Endodermal cell (in vitro differentiated cells): ENCODE results near the gene ZNF425. TPM values are rescaled to one million over a fixed set of nuclear protein-coding genes. Genes with fewer than 3 reads are reported as not detected.
A peak's percentile ranks its signal among the peaks of the same experiment; 100 is the strongest.

Experiments used
- DNase-seq: peaks from one replicate; pipeline ENCODE4 v3.0.0-alpha.2; 2017
- H3K27ac ChIP-seq: 2 replicates; pipeline ENCODE4 v1.5.1; 2013; ENCODE audit warnings: mild to moderate bottlenecking, low read depth, low read length, moderate library complexity
- H3K27me3 ChIP-seq: 2 replicates; pipeline ENCODE4 v1.6.1; 2013; ENCODE audit warnings: mild to moderate bottlenecking, low read length, moderate library complexity; ENCODE audit not compliant: insufficient read depth, control insufficient read depth, poor library complexity, severe bottlenecking
- H3K36me3 ChIP-seq: 2 replicates; pipeline ENCODE4 v1.7.0; 2013; ENCODE audit warnings: mild to moderate bottlenecking, low read length, moderate library complexity; ENCODE audit not compliant: control insufficient read depth, insufficient read depth
- H3K4me1 ChIP-seq: one replicate; pipeline ENCODE4 v1.7.0; 2013; ENCODE audit warnings: low read length; ENCODE audit not compliant: control insufficient read depth, insufficient read depth
- H3K4me3 ChIP-seq: 2 replicates; pipeline ENCODE4 v1.5.1; 2013; ENCODE audit warnings: mild to moderate bottlenecking, low read length, moderate library complexity
- H3K9ac ChIP-seq: 2 replicates; pipeline ENCODE4 v1.6.1; 2013; ENCODE audit warnings: mild to moderate bottlenecking, low read length, moderate library complexity; ENCODE audit not compliant: poor library complexity, severe bottlenecking; ENCODE audit errors: extremely low read depth
- H3K9me3 ChIP-seq: 2 replicates; pipeline ENCODE4 v1.6.1; 2013; ENCODE audit warnings: mild to moderate bottlenecking, low read length, moderate library complexity; ENCODE audit not compliant: control insufficient read depth
- H3K27ac Mint-ChIP-seq: 2 replicates; pipeline ENCODE4 v1.8.0; 2020; ENCODE audit warnings: mixed read lengths
- H3K27me3 Mint-ChIP-seq: 2 replicates; pipeline ENCODE4 v1.8.0; 2021; ENCODE audit warnings: mild to moderate bottlenecking, mixed read lengths; ENCODE audit not compliant: insufficient read depth
- H3K36me3 Mint-ChIP-seq: 2 replicates; pipeline ENCODE4 v1.8.0; 2020; ENCODE audit warnings: low read depth, mixed read lengths
- H3K4me1 Mint-ChIP-seq: 2 replicates; pipeline ENCODE4 v1.8.0; 2020; ENCODE audit warnings: mixed read lengths
- H3K4me3 Mint-ChIP-seq: 2 replicates; pipeline ENCODE4 v1.8.0; 2020; ENCODE audit warnings: mild to moderate bottlenecking, moderate library complexity, mixed read lengths
- H3K9me3 Mint-ChIP-seq: 2 replicates; pipeline ENCODE4 v1.8.0; 2020; ENCODE audit warnings: mild to moderate bottlenecking, mixed read lengths
- WGBS, 2 experiments: methylation state at CpG; one replicate each; pipeline versions ENCODE4 v1.1.5 to v1.1.7; 2013; ENCODE audit warnings: missing lambda C conversion rate in 2 of 2, mixed read lengths in 1 of 2; ENCODE audit not compliant: insufficient coverage in 1 of 2, insufficient read length in 1 of 2; 5-methylcytosine and 5-hydroxymethylcytosine counted together
- total RNA-seq, 2 donors: library from RNA; stranded (reverse); fragmentation: NEBNext Ultra II Directional in 1 of 2; extraction: Animal tissue kit (Norgen Biotek cat#: 25700) in 1 of 2; gene quantifications; 2 replicates in 1 of 2; 3 replicates in 1 of 2; pipeline ENCODE4 v1.2.1, GENCODE V29; 2021
- TF ChIP-seq, protein P1 (sequence below): fragments of 200-600 bp; sonication (generic); conservative IDR thresholded peaks from 2 replicates; pipeline ENCODE4 v1.5.0; 2021; ENCODE audit warnings: antibody characterized with exemption, mild to moderate bottlenecking

Gene ZNF425
- total RNA-seq, 2 donors from 2014 or later: 2.1 to 2.7 TPM

DNA sequence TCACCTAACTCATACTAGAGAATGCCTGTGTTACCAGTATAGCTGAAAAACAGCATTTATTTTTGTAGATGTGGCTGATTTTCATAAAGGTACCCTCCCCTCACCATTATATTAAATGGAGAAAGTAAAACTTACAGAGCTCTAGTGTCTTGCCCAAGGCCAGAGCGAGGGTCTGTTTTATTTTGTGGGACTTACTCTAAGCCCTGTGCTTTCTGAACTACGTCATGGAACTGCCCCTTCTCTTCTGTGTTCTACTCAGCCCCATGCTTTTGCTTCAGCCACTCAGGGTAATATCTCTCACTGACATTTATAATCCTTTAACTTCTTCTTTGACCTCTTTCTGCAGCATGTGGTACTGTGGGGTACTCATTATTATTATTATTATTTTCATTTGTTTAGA, 25.3 kb downstream of the ZNF425 start:
- Histone ChIP-seq H3K36me3 (no peaks in the 10 kb centered on the region), H3K4me1 (no peaks in the 10 kb centered on the region), H3K27me3 (no peaks in the 10 kb centered on the region), H3K9me3 (no peaks in the 10 kb centered on the region), H3K4me3 (no peak overlapping the region), H3K27ac (no peak overlapping the region), H3K9ac (no peak overlapping the region)
- TF ChIP-seq, protein P1, sequence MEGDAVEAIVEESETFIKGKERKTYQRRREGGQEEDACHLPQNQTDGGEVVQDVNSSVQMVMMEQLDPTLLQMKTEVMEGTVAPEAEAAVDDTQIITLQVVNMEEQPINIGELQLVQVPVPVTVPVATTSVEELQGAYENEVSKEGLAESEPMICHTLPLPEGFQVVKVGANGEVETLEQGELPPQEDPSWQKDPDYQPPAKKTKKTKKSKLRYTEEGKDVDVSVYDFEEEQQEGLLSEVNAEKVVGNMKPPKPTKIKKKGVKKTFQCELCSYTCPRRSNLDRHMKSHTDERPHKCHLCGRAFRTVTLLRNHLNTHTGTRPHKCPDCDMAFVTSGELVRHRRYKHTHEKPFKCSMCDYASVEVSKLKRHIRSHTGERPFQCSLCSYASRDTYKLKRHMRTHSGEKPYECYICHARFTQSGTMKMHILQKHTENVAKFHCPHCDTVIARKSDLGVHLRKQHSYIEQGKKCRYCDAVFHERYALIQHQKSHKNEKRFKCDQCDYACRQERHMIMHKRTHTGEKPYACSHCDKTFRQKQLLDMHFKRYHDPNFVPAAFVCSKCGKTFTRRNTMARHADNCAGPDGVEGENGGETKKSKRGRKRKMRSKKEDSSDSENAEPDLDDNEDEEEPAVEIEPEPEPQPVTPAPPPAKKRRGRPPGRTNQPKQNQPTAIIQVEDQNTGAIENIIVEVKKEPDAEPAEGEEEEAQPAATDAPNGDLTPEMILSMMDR: no peak
- no peaks in the 10 kb centered on the region for H3K9me3 Mint-ChIP-seq
- 91 to 100% methylated on average over 2 of the region's 2 CpGs for WGBS, 2 experiments
- no peaks in the 10 kb centered on the region for H3K4me1 Mint-ChIP-seq
- no peak overlapping the region for H3K4me3 Mint-ChIP-seq
- DNase-seq: no peak
- no peak overlapping the region for H3K27ac Mint-ChIP-seq
- peaks cover 13% of the 10 kb centered on the region for H3K36me3 Mint-ChIP-seq
- no peaks in the 10 kb centered on the region for H3K27me3 Mint-ChIP-seq

DNA sequence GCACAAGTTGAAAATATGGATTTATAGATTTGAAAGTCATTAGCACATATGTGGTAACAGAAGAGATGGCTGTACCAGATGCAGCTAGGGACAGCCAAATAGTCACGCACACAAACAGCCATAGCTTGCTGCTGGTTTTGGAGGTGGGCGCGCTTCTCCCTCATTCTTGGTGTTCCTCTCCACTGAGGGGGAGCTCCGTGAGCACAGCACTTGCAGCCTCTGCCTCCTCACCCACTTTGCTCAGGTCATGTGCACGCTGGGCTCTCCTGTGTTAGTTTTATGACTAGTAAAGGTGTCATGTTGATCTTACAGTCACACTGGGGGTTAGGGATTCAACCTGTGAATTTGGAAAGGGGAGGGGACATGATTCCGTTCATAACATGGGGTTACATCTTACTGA, 27.1 kb downstream of the ZNF425 start:
- Histone ChIP-seq H3K9ac (no peak overlapping the region), H3K4me1 (no peaks in the 10 kb centered on the region), H3K27ac (no peak overlapping the region), H3K9me3 (no peaks in the 10 kb centered on the region), H3K27me3 (no peaks in the 10 kb centered on the region), H3K36me3 (no peaks in the 10 kb centered on the region), H3K4me3 (no peak overlapping the region)
- 95 to 96% methylated on average over 4 to 6 of the region's 6 CpGs for WGBS, 2 experiments
- Mint-ChIP-seq H3K36me3 (peaks cover 9% of the 10 kb centered on the region), H3K4me1 (no peaks in the 10 kb centered on the region), H3K27ac (no peak overlapping the region), H3K27me3 (no peaks in the 10 kb centered on the region), H3K4me3 (no peak overlapping the region), H3K9me3 (no peaks in the 10 kb centered on the region)
- DNase-seq: no peak
- TF ChIP-seq, protein P1: no peak

GRCh38 chr7:149097088-149097487, 29.0 kb downstream of the ZNF425 start:
- Histone ChIP-seq H3K4me3 (no peak overlapping the region), H3K27ac (no peak overlapping the region), H3K9me3 (no peaks in the 10 kb centered on the region), H3K4me1 (no peaks in the 10 kb centered on the region), H3K9ac (no peak overlapping the region), H3K36me3 (no peaks in the 10 kb centered on the region), H3K27me3 (no peaks in the 10 kb centered on the region)
- Mint-ChIP-seq H3K9me3 (no peaks in the 10 kb centered on the region), H3K4me3 (no peak overlapping the region), H3K36me3 (peaks cover 1% of the 10 kb centered on the region), H3K4me1 (peaks cover 4% of the 10 kb centered on the region), H3K27me3 (no peaks in the 10 kb centered on the region), H3K27ac (no peak overlapping the region)
- 81 to 83% methylated on average over 3 to 4 of the region's 4 CpGs for WGBS, 2 experiments
- TF ChIP-seq, protein P1: no peak
- DNase-seq: peak; percentile 65
